Measurements from ENCODE around the gene STX10. TPM values are rescaled to one million over a fixed set of nuclear protein-coding genes. Genes with fewer than 3 reads are reported as not detected.
A peak's percentile ranks its signal among the peaks of the same experiment; 100 is the strongest.

Gene STX10
- total and polyA plus RNA-seq, 9 of the 15 experiments (the other 6 are each of a cell fraction or from before 2014, with no cell fraction given): 0.51 to 66.3 (median 31.0) TPM

- TF ChIP-seq CSDE1 (IDR thresholded peaks at IDR 0.05) (no peak), ZNF274 (IDR thresholded peaks at IDR 0.05; ENCODE audit: borderline replicate concordance, low read depth, low read length) (peak; percentile 83; the same call in 1 of the 2 replicates), ZNF449 (CRISPR knock-in tag; IDR thresholded peaks at IDR 0.05) (peak; percentile 59; the same call in 1 of the 2 replicates), STAT6 (CRISPR knock-in tag; IDR thresholded peaks at IDR 0.05) (no peak), HCFC1 (IDR thresholded peaks at IDR 0.05; ENCODE audit: low read depth, low read length) (no peak; the same call in none of the 2 replicates), GTF3C2 (IDR thresholded peaks at IDR 0.05; ENCODE audit: borderline replicate concordance, extremely low read depth, insufficient read length) (no peak), MTF1 (CRISPR knock-in tag; IDR thresholded peaks at IDR 0.05; ENCODE audit: borderline replicate concordance) (no peak), HOMEZ (CRISPR knock-in tag; IDR thresholded peaks at IDR 0.05) (peak; percentile 25; the same call in 1 of the 2 replicates), ZSCAN29 (IDR thresholded peaks at IDR 0.05) (no peak), MTA1 (IDR thresholded peaks at IDR 0.05; ENCODE audit: borderline replicate concordance) (peak; percentile 80; the same call in 1 of the 2 replicates), SRSF9 (IDR thresholded peaks at IDR 0.05; ENCODE audit: borderline replicate concordance, low read depth, low read length) (no peak), GMEB1 (CRISPR knock-in tag; IDR thresholded peaks at IDR 0.05) (peak; percentile 49; the same call in 1 of the 2 replicates)
- TF ChIP-seq, protein P1, sequence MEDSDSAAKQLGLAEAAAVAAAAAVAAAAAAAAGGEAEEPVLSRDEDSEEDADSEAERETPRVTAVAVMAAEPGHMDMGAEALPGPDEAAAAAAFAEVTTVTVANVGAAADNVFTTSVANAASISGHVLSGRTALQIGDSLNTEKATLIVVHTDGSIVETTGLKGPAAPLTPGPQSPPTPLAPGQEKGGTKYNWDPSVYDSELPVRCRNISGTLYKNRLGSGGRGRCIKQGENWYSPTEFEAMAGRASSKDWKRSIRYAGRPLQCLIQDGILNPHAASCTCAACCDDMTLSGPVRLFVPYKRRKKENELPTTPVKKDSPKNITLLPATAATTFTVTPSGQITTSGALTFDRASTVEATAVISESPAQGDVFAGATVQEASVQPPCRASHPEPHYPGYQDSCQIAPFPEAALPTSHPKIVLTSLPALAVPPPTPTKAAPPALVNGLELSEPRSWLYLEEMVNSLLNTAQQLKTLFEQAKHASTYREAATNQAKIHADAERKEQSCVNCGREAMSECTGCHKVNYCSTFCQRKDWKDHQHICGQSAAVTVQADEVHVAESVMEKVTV (CRISPR knock-in tag; IDR thresholded peaks at IDR 0.05): 0 out of 2 replicates have a peak, but pooled peaks have one; percentile 24
Observed at GRCh38 chr19:13102666-13103580, 47.3 kb downstream of the STX10 start, which contains the start of gene LYL1 (continued).

Data from K562 (cell line).